ENCODE measurements around the gene WFDC8.

WFDC8 gene

DNA sequence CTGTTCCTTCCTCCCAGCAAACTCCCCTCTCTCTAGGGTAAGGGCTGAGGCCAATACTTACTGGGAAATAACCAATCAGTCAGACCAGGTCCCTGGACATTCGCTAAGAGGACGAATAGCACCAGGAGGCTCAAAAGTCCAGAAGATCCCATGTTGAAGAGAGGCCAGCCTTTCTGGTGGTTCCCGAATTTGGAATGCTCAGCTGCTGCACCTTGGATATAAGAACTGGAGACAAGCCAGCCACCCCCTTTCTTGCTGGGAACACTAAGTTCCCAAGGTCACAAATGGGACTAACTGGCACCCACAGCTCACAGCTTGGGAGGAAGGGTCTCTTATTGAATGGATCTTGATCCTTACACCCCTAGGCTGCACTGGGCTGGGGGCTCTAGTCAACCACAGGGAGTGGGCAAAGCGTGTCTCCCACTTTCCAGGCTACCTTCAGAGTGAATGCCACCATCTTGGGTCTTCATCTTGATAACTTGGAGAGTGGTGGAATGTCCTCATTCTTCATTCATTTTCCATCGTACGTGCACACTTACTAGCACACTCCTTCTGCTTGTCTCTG lies 31.8 kb downstream of the WFDC8 start, which contains the start of gene EPPIN:
Gene EPPIN (minus strand): TSS at position 196 of the 565 bp plus-strand sequence. CDS start 44 bp downstream, at position 152.
- no peak for DNase-seq

DNA sequence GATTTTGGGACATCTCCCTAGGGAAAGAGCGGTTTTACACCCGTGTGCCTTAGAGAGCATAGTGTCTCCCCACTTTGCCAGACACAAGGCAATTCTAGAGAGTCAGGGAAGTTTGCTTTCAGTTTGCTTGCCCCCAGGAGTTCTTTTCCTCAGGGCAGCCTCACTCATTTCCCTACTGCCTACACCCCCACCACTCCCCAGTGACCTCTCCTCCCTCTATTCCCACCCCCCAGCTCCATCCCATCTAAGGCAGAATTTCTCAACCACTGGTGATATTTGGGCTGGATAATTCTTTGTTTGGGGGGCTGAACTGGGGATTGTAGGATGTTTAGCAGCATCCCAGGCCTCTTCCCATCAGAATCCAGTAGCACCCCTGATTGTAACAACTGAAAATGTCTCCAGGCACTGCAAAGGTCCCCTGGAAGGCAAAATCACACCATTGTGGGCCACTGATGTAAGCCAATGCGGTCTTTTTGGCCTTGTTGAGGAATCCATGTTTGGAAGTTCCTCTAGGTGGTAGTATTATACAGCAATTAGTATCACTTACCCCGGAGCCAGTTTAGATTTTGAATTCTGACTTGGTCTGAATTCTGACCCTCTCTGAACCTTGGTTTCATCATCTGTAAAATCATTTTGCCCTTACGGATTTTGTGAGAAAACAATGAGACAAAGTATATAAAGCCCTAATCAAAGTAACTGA lies 33.2 kb downstream of the WFDC8 start:
- no peak for DNase-seq

DNA sequence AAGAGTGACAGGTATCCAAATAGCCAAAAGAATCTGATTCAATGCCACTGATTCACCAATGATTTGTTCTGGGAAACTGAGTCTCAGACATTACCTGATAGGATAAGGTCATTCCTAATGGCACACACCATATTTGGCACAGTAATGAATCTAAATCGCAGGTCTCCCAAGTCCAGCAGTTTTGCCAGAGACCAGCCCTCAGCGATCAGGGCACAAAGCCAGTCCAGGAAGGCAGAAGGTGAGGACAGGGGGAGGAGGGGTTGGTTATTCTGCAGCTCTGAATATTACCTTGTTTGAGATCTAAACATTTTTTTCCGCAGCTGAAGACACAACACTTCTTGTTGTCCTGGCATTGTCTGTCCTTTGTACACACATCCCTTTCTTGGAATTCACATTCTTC lies 33.7 kb downstream of the WFDC8 start:
- DNase-seq, result no peak

DNA sequence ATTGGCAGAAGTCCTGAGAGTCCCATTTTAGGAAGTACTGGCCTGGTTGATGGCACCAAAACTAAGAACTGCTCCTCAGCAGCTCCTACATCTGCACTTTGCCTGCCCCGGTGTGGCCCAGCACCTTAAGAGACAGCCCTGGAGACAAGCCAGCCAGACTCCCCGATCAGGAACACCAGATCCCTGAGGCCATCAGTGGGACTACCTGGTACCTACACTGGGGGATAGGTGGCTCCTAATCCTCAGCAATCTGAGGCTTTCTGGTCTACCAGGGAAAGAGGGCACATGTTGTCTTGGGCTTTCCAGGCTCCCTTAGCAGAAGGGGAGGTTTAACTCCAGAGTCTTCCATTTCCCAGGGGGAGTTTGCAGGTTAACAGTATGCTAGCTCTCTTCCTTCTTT lies 39.7 kb downstream of the WFDC8 start, which contains the start of gene WFDC6:
Gene WFDC6 (minus strand): TSS at position 101 of the 400 bp plus-strand sequence. CDS start 75 bp downstream, at position 26.
- DNase-seq, result no peak

DNA sequence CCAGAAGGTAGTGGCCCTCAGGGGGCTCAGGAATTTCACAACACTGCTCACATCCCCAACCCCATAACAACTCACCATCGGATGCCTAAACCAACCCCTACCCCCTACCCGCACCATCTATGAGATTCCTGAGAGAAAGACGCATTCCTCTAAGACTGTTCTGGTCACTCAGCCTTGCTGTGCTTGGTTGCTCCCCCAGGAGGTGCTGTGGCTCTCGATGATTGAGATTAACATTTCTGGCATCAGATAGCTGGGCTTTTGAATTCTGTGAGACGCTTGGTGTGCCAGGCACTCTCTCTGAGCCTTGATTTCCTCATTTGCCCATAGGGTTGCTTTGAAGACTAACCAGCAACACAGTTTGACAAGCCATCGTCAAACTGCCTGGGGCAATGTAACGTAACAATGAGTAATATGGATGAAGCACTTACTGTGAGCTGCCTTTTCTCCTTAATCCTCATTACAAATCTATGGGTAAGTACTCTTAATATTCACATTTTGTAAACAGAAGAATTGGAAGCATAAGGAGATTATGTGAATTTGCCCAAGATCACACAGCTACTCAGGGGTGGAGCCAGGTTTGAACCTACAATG lies 40.8 kb downstream of the WFDC8 start:
- no peak for DNase-seq

DNA sequence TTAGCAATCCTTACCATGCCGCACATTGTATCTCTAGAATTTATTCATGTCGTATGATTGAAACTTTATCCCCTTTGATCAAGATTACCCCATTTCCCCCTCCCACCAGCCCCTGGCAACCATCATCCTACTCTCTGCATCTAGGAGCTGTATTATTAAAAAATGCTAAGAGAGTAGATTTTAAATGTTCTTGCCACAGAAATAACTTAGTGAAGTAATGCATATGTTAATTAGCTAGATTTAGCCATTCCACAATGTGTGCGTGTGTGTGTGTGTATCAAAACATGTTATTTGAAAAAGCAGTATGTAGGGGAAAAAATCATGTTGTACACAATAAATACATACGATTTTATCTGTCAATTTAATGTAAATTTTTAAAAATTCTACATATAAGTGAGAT lies 51.8 kb downstream of the WFDC8 start:
- DNase-seq, result no peak

DNA sequence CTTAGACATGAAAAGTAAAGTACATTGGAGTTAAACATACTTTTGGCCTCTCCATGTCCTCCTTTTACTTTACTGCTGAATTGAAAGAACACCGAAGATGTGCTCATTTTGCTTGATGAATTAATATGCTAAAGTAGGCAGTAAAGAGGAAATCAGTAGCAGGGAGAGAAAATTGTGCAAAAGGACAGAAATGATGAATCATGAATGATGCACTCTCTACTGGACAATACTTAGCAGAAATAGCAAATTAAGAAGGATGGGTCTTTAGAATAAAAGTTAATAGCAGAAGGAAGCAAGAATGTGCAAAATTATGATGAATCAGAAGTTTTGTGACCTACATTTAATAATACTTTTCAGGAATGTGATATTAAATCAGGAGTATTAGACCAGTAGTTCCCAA lies 55.3 kb downstream of the WFDC8 start:
- no peak for DNase-seq

DNA sequence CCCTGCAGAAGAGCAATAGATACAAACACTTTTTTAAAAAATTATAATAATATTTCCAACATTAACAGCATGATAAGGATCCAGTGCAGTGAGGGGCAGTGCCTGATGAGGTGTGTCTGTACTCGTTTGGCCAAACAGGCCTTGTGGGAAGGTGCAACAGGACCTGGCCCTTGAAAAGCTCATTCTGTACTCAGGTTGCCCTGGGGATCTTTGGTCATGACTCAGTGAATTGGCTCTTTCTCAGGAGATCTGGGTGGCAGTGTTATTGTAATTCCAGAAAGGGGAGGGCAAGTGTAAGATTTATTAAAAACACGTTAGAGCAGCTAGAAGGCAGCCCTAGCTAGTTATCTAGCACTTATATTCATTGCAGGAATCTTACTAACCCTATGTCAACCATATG lies 60.8 kb downstream of the WFDC8 start:
- DNase-seq, result no peak

DNA sequence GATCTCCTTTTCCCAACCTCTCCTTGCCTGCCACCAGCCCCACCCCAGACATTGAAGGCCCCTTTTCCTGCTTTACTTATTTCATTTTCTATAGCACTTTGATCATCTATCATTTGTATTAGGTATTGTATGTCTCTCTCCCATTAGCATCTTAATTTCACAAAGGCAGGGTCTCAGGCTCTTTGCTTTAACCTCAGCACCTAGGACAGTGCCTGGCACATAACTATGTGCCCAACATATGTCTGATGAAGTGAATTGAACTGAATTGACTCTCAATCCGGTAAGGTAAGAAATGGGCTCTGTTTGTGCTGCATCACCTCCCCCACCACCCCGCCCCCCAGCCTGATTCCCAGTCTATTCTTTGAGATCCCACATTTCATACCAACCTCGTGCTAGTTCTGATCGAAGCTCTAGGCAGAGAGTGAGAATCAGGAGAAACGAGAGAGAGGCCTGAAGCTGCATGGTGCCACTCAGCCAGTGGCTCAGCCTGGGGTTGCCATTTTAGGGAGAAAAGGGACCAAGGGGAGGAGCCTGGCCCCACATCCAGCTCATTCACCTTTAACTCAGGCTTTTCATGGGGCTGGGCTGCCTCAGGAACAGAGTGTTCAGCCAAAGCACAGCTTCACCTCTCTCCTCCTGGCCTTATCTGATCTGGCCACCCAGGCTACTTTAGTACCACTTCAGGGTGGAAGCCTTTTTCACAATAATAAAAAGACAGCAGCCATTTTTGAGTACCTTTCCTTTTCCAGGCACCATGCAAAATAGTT lies 63.8 kb downstream of the WFDC8 start, which contains the start of gene SPINT3:
Gene SPINT3 (minus strand): TSS at position 476 of the 767 bp plus-strand sequence. CDS start 14 bp downstream, at position 462.
- DNase-seq, result no peak

DNA sequence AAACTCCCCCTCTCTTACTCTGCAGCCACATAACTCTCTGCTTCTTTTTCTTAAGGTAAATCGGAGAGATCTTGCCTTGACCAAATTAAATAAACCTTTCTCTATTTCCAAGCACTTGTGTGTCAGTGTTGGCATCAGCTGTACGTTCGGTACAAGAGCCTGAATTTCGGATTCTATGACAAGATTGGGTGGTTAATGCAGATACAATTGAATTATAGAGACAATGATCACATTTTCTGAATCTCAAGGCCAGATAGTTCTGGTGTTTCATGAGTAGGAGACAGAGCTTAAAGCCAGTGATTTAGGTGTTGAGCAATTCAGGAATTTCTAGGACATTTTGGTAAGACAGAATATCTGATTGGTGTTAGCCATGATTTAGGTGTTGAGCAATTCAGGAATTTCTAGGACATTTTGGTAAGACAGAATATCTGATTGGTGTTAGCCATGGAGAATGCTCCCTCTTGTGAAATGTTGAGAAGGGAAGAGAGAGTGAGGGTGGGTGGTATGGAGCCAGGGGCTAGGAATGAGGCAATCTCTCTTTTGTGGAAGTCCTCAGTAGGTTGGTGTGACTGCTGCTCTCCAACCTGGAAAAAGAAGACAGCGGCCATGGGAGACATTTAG lies 68.7 kb downstream of the WFDC8 start:
- no peak for DNase-seq

DNA sequence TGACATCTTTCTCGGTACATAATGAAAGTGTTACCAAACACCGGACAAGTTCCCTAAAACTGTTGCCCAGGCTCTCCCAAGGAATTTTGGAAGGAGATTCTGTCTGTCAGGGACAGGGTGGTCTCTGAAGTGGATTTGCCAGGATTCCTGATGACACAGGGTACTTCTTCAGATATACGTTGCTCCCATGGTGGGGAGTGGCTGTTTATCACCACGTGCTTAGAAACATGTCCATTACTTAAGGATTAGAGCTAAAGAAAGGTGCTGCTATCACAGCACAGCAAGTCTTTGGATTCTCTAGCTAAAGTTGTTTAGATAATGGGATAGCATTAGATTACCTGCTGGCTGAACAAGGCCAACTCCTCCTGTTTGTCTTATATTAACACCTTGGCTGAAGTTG lies 70.0 kb downstream of the WFDC8 start:
- DNase-seq, result no peak

DNA sequence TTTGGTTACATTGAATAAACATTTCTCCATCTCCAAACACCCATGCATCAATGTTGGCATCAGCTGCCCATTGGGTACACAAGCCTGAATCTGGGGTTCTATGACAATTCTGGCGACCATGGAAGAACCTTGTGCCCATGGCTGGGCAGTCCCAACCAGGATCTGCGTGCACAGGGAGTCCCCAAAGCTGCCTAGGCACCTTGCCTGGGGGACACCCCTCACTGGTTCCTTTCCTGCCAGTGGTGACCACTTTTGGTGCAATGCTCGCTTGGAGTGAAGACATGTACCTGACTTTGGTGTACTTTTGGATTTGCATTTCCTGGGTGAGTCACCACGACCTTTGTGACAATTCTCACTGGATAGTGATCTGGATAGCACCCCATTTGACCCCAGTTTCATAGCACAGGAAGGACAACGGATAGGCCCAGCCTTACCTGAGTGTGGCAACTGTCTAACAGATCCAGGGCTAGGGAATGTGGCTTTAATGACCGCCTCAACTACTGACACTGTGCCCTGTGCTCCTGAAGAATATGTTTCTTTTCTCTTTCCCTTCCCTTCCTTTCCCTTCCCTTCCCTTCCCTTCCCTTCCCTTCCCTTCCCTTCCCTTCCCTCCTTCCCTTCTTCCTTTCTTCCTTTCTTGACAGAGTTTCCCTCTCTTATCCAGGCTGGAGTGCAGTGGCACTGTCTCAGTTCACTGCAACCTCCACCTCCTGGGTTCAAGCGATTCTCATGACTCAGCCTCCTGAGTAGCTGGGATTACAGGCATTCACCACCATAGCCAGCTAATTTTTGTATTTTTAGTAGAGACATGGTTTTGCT lies 70.8 kb downstream of the WFDC8 start:
- DNase-seq, result no peak

DNA sequence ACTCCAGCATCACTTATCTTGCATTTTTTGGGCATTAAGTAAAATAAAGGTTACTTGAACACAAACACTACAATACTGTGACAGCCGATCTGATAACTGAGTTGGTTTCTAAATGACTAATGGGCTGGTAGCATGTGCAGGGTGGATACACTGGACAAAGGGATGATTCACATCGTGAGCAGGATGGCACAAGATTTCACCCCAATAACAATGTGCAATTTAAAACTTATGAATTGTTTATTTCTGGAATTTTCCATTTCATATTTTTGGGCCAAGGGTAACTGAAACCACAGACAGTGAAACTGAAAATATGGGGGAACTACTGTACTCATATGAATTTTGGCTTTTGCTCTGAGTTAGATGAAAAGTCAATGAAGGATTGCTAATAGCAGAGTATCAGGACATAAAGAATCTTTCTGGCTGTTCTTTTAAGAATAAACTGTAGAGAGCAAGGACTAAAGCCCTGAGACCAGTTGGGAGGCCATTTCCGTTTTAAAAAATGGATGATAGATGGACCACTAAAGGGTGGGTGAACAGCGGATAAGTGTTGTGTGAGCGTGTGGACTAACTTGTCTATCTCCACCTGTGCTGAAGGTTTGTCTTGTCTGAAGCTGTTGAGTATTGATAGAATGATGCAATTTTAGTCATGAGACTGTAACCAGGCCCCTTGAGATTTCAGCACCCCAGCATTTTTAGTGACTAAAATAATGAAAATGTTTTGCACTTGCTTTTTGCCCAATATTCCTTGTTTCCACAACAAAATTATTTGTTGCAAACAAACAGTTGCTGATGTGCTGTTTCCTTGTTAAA lies 71.9 kb downstream of the WFDC8 start:
- DNase-seq, result no peak

DNA sequence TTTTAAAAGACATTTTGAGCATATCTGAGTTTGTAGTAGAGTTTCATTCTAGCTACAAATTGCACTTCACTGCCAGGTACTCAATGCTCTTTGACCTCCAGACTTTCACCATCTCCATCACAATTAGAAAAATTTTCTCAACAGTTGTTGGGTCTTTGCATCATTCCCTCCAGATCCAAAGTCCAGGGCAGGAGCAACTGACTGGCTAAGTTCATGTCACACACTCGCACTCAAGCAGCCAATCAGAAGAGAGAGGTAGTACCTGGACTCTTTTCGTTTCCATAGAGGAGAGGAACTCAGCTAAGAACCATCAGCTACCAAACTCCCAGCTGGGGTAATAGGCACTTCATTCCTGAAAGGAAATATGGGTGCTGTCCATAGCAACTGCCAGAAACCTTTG lies 72.7 kb downstream of the WFDC8 start:
- DNase-seq, result no peak

DNA sequence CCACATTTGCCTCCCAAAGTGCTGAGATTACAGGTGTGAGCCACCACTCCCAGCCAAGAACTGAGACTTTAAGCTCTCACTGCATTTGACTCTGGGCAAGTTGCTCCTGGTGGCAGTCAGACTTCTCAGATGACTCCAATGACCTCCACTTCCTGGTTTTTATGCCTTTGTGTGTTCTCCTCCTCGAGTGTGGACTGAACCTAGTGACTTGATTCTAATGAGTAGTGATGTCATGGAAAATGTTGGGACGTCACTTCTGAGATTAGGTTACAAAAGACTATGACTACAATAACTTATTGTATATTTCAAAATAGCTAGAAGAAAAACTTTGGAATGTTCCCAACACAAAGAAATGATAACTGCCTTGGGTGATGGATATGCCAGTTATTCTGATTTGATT lies 75.7 kb downstream of the WFDC8 start:
- no peak for DNase-seq

DNA sequence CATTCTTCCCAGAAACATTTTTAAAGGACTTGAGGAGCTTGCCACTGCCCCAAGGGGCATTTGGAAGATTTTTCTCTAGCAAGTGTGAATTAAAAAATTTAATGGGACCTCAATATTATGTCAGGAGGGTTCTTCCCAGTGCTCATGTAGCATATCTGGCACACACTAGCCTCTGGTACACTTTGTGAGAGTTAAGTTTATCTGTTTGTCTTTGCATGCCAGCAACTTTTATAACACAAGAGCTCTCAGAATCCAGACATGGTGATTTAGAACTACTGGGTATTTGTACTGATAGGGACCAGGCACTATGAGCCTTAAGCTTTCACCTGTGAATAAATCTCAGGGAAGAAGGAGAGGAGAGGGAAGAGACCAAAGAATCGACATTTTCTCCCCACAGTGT lies 76.5 kb downstream of the WFDC8 start:
- no peak for DNase-seq
